ENCODE results near the gene NEGR1. TPM values are rescaled to one million over a fixed set of nuclear protein-coding genes. Genes with fewer than 3 reads are reported as not detected.

NEGR1 gene
- total and polyA plus RNA-seq, 4 donors: 0.86 to 7.3 (median 2.5) TPM

DNA sequence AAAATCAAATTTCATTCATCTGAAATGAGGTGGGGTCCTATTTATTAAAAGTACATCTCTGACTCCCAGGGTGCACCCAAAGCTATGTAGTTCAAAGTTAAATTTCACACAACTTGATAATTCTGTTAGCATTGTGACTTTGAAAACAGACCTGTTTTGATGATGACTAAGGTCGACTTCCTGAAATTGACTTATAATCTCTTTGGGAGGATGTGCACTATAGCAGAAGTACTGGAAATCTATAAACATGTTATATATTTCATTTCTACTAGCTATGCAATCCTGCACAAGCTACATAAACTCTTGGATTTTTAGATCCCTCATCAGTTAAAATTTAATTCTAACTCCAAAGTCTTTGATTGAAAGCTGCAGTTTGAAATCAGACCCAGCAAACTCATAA, 507.6 kb downstream of the NEGR1 start:
- Histone ChIP-seq H3K36me3 (ENCODE audit: control insufficient read depth in 4 of 4, insufficient read depth in 4 of 4, low read length in 4 of 4) (no peaks in the 10 kb centered on the region), H3K4me1 (ENCODE audit: control insufficient read depth in 5 of 5, insufficient read depth in 5 of 5, low read length in 5 of 5) (no peaks in the 10 kb centered on the region), H3K9me3 (ENCODE audit: control insufficient read depth in 4 of 4, insufficient read depth in 3 of 4, low read length in 3 of 4) (no peaks in the 10 kb centered on the region), H3K9ac (ENCODE audit: insufficient read depth in 1 of 2, low read length in 2 of 2) (no peak overlapping the region), H3K4me3 (no peak overlapping the region), H3K27ac (ENCODE audit: low read depth in 1 of 2, low read length in 1 of 2) (no peak overlapping the region), H3K27me3 (ENCODE audit: control insufficient read depth in 3 of 3, insufficient read depth in 3 of 3, low read length in 2 of 3) (no peaks in the 10 kb centered on the region)
- DNase-seq (no peak), ATAC-seq (ENCODE audit: insufficient read depth, low FRiP score) (no peak)
- TF ChIP-seq, protein P1, sequence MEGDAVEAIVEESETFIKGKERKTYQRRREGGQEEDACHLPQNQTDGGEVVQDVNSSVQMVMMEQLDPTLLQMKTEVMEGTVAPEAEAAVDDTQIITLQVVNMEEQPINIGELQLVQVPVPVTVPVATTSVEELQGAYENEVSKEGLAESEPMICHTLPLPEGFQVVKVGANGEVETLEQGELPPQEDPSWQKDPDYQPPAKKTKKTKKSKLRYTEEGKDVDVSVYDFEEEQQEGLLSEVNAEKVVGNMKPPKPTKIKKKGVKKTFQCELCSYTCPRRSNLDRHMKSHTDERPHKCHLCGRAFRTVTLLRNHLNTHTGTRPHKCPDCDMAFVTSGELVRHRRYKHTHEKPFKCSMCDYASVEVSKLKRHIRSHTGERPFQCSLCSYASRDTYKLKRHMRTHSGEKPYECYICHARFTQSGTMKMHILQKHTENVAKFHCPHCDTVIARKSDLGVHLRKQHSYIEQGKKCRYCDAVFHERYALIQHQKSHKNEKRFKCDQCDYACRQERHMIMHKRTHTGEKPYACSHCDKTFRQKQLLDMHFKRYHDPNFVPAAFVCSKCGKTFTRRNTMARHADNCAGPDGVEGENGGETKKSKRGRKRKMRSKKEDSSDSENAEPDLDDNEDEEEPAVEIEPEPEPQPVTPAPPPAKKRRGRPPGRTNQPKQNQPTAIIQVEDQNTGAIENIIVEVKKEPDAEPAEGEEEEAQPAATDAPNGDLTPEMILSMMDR (IDR thresholded peaks at IDR 0.05; ENCODE audit: control extremely low read depth, extremely low read depth): no peak
- WGBS, 2 donors: 66 to 69% methylated on average over 1 of the region's 1 CpG

DNA sequence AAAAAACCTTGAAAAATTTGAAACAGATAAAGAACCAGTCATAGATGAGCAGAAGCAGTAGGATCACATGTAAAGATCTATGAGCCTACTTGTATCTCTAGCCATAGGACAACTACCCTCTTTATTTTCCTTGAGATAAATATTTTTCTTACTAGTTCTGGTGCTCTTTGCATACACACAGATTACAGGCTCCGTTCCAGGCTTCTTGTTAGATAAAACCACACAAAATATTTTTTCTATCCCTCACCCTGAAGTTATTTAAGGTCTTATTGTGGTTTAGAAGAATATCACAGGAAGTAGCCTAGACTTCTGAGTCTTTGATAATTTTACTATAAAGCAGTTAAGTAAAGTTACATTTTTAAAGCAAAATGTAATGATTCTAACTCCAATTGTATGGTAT, 512.2 kb downstream of the NEGR1 start:
- no peak for ATAC-seq (ENCODE audit: insufficient read depth, low FRiP score)
- no peaks in the 10 kb centered on the region for H3K36me3 ChIP-seq (ENCODE audit: control insufficient read depth in 4 of 4, insufficient read depth in 4 of 4, low read length in 4 of 4)

GRCh38 chr1:71766748-71767147, 515.6 kb downstream of the NEGR1 start:
- 57 to 80% methylated on average over 4 of the region's 4 CpGs for WGBS, 2 donors
- H3K9me3 ChIP-seq (ENCODE audit: control insufficient read depth in 4 of 4, insufficient read depth in 3 of 4, low read length in 3 of 4): peaks cover 0 to 2% (median 0%) of the 10 kb centered on the region in 4 donors
- no peak for ATAC-seq (ENCODE audit: insufficient read depth, low FRiP score)
- H3K9ac ChIP-seq (ENCODE audit: insufficient read depth in 1 of 2, low read length in 2 of 2): no peak overlapping the region
- no peak overlapping the region for H3K4me3 ChIP-seq
- TF ChIP-seq, protein P1 (IDR thresholded peaks at IDR 0.05; ENCODE audit: control extremely low read depth, extremely low read depth): no peak
- H3K27ac ChIP-seq (ENCODE audit: low read depth in 1 of 2, low read length in 1 of 2): no peak overlapping the region
- DNase-seq: no peak
- H3K36me3 ChIP-seq (ENCODE audit: control insufficient read depth in 4 of 4, insufficient read depth in 4 of 4, low read length in 4 of 4): no peaks in the 10 kb centered on the region
- H3K27me3 ChIP-seq (ENCODE audit: control insufficient read depth in 3 of 3, insufficient read depth in 3 of 3, low read length in 2 of 3): no peaks in the 10 kb centered on the region
- H3K4me1 ChIP-seq (ENCODE audit: control insufficient read depth in 5 of 5, insufficient read depth in 5 of 5, low read length in 5 of 5): no peaks in the 10 kb centered on the region

More for the DNA sequence above, 512.2 kb downstream of the NEGR1 start:
- Histone ChIP-seq H3K4me1 (ENCODE audit: control insufficient read depth in 5 of 5, insufficient read depth in 5 of 5, low read length in 5 of 5) (no peaks in the 10 kb centered on the region), H3K4me3 (no peak overlapping the region), H3K9ac (ENCODE audit: insufficient read depth in 1 of 2, low read length in 2 of 2) (no peak overlapping the region), H3K27me3 (ENCODE audit: control insufficient read depth in 3 of 3, insufficient read depth in 3 of 3, low read length in 2 of 3) (no peaks in the 10 kb centered on the region), H3K27ac (ENCODE audit: low read depth in 1 of 2, low read length in 1 of 2) (no peak overlapping the region), H3K9me3 (ENCODE audit: control insufficient read depth in 4 of 4, insufficient read depth in 3 of 4, low read length in 3 of 4) (peaks cover 0 to 2% (median 0%) of the 10 kb centered on the region in 4 donors)
- TF ChIP-seq, protein P1 (IDR thresholded peaks at IDR 0.05; ENCODE audit: control extremely low read depth, extremely low read depth): no peak
- 41 to 46% methylated on average over 1 of the region's 1 CpG for WGBS, 2 donors
- DNase-seq: no peak

Measured in lung (tissue), 12 donors.